Endometrial microvascular endothelial cells (primary cell): ENCODE data around the gene HNRNPA3. TPM values are rescaled to one million over a fixed set of nuclear protein-coding genes. Genes with fewer than 3 reads are reported as not detected.
"Not testable (repeated sequence)": the region's sequence is repeated elsewhere in the genome, so short reads cannot be mapped to it uniquely, and the experiment has no call there.

ENCODE experiments used
- in situ Hi-C: cut with HindIII; loops from 2 replicates; pipeline ENCODE4 v1.10.0; 2017; ENCODE audit warnings: low sequenced_read_pairs, low pct_unique_long_range_greater_than_20kb; ENCODE audit errors: inconsistent ontology term
- total RNA-seq: library from RNA; depleted of rRNA; stranded (reverse); fragments of >200 nt; gene quantifications from one replicate; pipeline ENCODE4 v1.2.3, GENCODE V29; 2015; ENCODE audit errors: inconsistent ontology term

The HNRNPA3 gene
- total RNA-seq, 1 donor from 2014 or later = 63.0 TPM

- in situ Hi-C loops = not testable (repeated sequence)
These were observed 26.6 kb upstream of the HNRNPA3 start for GRCh38 chr2:177186038-177186437.

DNA sequence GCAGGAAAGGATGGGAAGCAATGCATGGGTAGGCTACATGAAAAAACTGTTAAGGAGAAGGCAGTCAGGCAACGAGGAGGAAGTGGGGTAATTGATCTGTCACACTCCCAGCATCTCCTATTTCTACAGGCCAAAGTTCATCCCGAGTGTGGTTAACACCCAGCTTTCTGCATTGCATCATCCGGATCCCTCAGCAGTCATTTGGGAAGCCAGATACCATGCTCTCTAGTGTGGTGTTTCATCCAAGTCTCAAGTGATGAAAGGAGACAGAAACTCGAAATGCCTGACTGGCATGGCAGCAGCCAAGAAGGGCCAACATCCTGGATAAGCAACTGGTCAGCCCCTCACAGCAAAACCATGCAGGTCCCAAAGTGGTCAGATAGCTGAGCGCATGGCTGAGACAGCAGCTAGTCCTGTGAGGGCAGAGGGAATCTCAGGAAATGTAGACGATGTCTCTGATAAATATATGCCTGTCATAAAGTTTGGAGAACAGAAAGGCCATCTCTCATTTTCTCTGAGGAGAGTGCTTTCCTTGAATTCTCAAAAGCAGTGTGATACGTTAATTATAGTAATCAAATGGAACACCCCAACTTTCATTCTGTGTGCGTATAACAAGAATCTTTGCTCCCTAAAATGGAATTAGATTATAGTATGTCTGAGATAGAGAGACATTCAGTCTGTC lies 24.8 kb upstream of the HNRNPA3 start:
- in situ Hi-C loops = no loop called here

DNA sequence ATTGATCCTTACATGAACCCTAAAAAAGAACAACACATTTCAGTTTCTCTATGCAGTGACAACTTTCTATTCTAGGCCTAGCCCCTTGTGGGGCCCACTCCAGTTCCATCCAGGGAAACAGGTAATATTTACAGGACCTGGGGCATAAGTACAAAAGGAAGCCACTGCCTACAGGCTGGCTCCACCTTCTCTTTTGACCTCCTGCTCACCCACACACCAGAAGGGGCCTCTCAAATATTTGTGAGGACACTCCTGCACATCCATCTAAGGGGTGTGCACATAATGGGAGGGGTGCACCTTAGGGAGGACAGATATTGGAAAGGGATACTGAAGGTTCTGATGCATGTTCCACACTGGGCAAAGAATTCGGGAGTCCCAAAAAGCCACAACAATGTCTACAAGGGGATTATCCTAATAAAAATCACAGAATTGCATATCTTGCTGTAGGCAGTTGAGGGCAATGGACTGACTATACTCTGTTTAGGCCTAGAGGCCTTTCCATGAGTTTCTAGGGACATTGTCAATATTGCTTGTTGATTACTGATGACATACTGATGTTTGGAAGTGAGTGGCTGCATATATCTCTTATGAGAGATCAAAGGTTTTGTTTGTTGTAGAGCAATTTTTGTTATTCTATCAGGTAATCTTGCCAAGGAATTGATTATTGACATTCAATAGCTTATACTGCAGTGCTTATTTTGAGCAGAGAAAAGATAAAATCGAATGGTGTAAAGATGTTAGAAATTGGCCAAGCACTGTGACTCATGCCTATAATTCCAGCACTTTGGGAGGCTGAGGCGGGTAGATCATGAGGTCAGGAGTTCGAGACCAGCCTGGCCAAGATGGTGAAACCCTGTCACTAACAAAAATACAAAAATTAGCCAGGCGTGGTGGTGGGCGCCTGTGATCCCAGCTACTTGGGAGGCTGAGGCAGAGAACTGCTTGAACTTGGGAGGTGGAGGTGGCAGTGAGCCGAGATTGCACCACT lies 23.8 kb upstream of the HNRNPA3 start:
- in situ Hi-C loops = no loop called here

GRCh38 chr2:177190941-177191340 lies 21.7 kb upstream of the HNRNPA3 start:
- in situ Hi-C loops = no loop called here

- in situ Hi-C loops = no loop called here
These were observed 19.8 kb upstream of the HNRNPA3 start for GRCh38 chr2:177192788-177193187.

DNA sequence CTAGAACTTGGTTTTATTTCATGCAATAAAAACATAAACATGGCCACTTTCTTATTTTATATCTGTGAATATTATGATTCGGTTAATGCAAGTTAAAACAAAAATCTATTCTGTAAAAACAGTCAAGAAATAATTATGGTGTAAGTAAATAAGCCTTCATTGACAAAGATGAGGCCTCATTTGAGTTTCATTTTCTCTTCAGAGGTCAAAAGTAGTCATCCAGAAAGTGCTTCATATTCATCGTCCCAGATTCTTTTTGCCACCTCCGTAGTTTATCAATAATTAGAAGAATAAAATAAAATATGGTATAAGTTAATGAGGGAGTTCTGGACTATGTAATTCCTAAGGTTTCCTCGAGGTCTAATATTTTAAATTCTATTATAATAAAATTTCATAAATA lies 19.4 kb upstream of the HNRNPA3 start:
- in situ Hi-C loops = no loop called here

DNA sequence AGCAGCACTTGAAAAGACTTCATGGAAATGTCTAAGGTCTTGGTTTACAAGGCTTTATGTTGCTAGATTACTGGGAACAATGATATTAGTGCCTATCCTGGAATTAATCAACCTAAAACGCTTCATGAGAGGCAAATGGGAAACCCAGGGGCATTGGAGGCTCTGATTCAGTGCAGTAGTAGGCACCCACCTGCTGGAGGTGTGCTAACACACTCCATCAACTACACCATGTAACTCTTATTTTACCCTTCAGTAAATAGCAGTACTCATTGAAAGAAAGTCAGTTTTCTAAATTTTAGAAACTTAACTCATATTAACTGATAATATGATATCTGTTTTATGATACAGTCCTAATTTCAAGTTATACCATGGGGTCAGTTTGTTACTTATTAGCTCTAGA lies 17.4 kb upstream of the HNRNPA3 start:
- in situ Hi-C loops = no loop called here

DNA sequence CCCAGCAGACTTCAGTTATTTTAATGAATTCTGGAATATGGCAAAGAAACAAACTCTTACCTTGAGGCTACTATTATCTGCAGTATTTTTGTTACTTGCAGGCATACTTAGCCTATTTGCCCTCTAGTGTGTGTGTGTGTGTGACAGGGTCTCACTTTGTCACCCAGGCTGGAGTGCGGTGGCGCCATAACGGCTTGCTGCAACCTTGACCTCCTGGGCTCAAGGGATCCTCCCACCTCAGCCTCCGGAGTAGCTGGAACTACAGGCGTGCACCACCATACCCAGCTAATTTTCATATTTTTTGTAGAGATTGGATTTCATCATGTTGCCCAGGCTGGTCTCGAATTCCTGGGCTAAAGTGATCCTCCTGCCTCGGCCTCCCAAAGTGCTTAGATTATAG lies 12.2 kb upstream of the HNRNPA3 start:
- in situ Hi-C loops = not testable (repeated sequence)

- in situ Hi-C loops = no loop called here
These were observed 10.7 kb upstream of the HNRNPA3 start for GRCh38 chr2:177201919-177202346.

DNA sequence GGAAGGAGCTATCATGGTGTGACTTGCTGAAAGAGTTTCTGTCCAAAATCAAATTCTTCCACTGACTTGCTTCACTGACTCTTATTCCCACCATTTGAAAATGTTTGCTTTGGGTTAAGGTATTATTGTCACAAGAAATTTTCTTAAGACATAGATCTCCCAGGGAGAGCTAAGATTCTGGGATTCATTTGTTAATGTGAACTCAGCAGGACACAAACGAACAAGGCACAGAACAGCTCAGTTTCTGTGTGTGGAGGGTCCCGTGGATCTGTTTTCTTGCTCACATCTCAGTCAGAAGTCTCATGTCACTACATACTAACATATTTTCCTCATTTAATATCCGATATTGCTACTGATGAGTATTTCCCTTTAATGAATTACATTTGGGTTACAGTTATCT lies 8.2 kb upstream of the HNRNPA3 start:
- in situ Hi-C loops = no loop called here

DNA sequence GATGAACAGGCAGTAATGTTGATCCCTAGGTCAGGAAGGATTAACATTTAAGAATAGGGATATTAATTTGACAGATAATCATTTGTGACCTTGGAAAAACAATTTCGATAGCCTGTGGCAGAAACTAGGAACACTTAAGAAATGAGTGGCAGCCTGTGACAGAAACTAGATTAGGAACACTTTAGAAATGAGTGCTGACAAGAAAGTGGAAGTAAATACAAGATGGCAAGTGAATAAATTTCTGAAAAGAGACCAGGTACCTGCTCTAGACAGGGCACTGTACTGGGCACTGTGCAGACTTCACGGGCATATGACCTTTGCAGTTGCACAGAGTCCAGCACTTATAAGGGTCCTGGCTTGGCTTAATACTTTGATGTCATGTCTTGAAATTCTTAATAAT lies 5.5 kb upstream of the HNRNPA3 start:
- in situ Hi-C loops = no loop called here

- in situ Hi-C loops = no loop called here
These were observed 1.4 kb upstream of the HNRNPA3 start for GRCh38 chr2:177211169-177211568.

- in situ Hi-C loops = no loop called here
These were observed 953 bp upstream of the HNRNPA3 start for GRCh38 chr2:177211576-177212105.

GRCh38 chr2:177212891-177213856 lies 580 bp downstream of the HNRNPA3 start:
- in situ Hi-C loops = no loop called here

- in situ Hi-C loops = no loop called here
These were observed 4.8 kb downstream of the HNRNPA3 start for GRCh38 chr2:177217247-177217843.

GRCh38 chr2:177219787-177220186 lies 7.2 kb downstream of the HNRNPA3 start:
- in situ Hi-C loops = not testable (repeated sequence)

GRCh38 chr2:177221534-177221933 lies 8.9 kb downstream of the HNRNPA3 start:
- in situ Hi-C loops = no loop called here

DNA sequence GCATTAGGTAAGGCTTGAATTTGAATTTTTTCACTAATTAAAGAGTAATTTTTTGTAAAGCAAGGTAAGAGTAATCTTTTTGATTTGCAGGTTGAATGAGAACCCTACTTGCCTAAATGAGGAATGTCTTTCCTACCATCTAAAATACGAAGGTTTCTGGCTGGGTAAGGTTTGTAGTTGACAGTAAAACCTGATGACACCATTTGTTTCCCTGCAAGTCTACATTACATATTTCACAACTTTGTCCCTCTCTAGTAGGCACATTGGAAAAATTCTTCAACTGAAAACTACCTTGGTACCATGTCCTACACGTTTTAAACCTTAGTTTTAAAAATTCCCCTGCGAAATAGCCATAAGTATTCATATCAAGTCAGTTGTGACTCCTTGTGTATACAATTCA lies 9.4 kb downstream of the HNRNPA3 start:
- in situ Hi-C loops = no loop called here
